Aortic smooth muscle cell (primary cell): Measurements from ENCODE around the gene CUX1. TPM values are rescaled to one million over a fixed set of nuclear protein-coding genes. Genes with fewer than 3 reads are reported as not detected.

Experiments
- total RNA-seq: library from RNA; depleted of rRNA; stranded (reverse); fragments of >200 nt; gene quantifications from 2 replicates; pipeline ENCODE4 v1.2.3, GENCODE V29; 2014

CUX1 gene, protein sequence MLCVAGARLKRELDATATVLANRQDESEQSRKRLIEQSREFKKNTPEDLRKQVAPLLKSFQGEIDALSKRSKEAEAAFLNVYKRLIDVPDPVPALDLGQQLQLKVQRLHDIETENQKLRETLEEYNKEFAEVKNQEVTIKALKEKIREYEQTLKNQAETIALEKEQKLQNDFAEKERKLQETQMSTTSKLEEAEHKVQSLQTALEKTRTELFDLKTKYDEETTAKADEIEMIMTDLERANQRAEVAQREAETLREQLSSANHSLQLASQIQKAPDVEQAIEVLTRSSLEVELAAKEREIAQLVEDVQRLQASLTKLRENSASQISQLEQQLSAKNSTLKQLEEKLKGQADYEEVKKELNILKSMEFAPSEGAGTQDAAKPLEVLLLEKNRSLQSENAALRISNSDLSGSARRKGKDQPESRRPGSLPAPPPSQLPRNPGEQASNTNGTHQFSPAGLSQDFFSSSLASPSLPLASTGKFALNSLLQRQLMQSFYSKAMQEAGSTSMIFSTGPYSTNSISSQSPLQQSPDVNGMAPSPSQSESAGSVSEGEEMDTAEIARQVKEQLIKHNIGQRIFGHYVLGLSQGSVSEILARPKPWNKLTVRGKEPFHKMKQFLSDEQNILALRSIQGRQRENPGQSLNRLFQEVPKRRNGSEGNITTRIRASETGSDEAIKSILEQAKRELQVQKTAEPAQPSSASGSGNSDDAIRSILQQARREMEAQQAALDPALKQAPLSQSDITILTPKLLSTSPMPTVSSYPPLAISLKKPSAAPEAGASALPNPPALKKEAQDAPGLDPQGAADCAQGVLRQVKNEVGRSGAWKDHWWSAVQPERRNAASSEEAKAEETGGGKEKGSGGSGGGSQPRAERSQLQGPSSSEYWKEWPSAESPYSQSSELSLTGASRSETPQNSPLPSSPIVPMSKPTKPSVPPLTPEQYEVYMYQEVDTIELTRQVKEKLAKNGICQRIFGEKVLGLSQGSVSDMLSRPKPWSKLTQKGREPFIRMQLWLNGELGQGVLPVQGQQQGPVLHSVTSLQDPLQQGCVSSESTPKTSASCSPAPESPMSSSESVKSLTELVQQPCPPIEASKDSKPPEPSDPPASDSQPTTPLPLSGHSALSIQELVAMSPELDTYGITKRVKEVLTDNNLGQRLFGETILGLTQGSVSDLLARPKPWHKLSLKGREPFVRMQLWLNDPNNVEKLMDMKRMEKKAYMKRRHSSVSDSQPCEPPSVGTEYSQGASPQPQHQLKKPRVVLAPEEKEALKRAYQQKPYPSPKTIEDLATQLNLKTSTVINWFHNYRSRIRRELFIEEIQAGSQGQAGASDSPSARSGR (N-terminal part only)
- 45.4 and 57.4 TPM in 2 replicates for total RNA-seq

DNA sequence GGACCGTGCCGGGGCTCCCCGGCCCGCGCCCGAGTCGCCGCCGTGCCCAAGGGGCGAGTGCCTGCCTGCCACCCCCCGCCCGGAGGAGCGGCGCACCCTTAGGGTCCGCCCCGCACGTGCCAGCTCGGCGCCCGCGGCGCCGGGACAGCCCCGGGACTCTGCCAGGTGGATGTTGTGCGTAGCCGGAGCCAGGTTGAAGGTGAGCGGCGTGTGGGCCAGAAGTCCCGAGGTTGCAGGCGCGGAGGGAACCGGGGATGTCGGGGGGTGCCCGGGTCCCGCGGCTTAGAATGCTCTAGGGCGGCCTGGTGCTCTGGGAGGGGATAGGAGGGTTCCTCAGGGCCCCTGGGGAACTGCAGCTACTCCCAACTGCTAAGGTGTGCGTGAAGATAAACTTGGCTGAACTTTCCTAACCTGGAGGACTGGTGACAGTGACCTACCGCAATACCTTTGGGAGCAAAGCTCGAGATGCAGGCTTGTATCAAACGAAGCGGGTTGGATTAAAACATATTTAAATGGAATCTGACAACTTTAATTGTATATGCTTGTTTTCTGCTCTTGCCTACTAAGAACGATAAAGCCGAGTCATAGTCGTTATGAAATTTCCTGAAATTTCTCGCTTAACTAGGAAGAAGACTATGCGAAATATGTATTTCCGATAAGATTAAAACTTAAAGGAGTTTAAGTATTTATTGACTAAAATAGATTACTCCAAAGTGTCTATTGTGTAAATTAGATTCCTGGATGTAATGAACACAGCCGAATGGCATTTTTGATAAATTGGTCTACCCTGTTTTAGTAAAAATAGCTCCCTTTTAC, at the start of gene CUX1:
Gene CUX1 (plus strand): TSS at position 156 of the 816 bp plus-strand sequence. CDS start 14 bp downstream, at position 170.

DNA sequence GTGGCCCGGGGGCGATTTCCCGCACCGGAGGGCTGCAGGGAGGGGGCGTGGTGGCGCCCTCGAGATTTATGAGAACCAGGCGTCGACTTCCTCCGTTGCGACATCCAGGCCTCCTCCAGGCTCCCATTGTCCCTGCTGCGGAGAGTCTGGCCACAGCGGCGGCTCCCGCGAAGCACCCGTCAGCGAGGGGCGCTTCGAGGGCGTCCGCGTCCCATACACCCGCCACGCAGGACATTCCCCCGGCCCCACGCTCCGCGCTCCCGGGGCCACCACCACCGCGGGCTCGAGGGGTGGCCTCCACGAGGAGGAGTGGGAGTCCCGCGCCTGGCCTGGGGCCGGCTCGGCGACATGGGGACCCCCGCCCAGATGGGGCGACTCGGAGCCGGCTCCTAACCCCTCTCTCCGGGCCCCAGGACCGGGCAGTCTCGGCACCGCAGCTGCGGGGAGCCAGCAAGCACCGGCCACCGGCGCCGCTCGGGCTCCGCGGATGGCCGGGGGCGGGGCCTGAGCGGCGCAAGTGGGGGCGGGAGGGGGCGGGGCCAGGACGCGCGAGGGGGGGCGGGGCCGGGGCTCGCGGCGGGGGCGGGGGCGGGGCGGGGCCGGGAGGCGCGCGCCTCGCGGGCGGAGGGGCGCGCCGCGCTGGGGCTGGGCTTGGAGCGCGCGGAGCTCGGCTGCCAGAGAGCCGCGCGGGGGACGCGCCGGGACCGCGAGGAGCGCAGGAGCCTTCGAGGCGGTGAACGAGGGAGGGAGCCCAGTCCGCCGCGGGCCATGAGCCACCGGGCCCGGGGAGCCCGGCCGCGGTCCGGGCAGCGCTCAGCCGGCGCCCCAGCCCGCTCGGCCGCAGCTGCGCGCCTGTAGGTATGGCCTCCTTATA, 469.0 kb downstream of the CUX1 start, which contains the start of gene SH2B2:
Gene SH2B2 (plus strand): TSS at position 632 of the 874 bp plus-strand sequence. CDS start 13,683 bp downstream, outside the sequence.

Other genes with a start within 250 kb of the CUX1 start
- not detected in 2 replicates for gene MYL10, start 188.3 kb upstream of the CUX1 start, total RNA-seq